Gastrocnemius medialis (tissue), 4 donors: ENCODE data around the gene SORBS1. TPM values are rescaled to one million over a fixed set of nuclear protein-coding genes. Genes with fewer than 3 reads are reported as not detected.

ENCODE experiments used
- ATAC-seq, 2 donors: fragments of 150-250 bp; one replicate each; pipeline ENCODE4 v1.9.1; 2016
- DNase-seq, 2 donors: peaks; one replicate each; pipeline ENCODE4 v3.0.0-alpha.2; 2019
- H3K27ac ChIP-seq, 4 donors: fragments of 200-600 bp; sonication (generic); 1 replicate in 1 of 4; 2 replicates in 3 of 4; pipeline ENCODE4 v1.5.1; 2016 to 2018; ENCODE audit warnings: mild to moderate bottlenecking in 2 of 4, moderate library complexity in 1 of 4
- H3K27me3 ChIP-seq, 3 donors: fragments of 200-600 bp; sonication (generic) in 2 of 3; 1 replicate in 1 of 3; 2 replicates in 2 of 3; pipeline versions ENCODE4 v1.5.1 to v1.6.0; 2016 to 2019; ENCODE audit warnings: mild to moderate bottlenecking in 1 of 3, moderate library complexity in 1 of 3
- H3K36me3 ChIP-seq, 2 donors: fragments of 200-600 bp; sonication (generic) in 1 of 2; one replicate each; pipeline ENCODE4 v1.5.1; 2017 to 2018
- H3K4me1 ChIP-seq, 2 donors: fragments of 200-600 bp; sonication (generic) in 1 of 2; one replicate each; pipeline ENCODE4 v1.5.1; 2016 to 2017; ENCODE audit warnings: mild to moderate bottlenecking in 2 of 2
- H3K4me3 ChIP-seq, 4 donors: fragments of 200-600 bp; sonication (generic) in 3 of 4; 1 replicate in 1 of 4; 2 replicates in 3 of 4; pipeline ENCODE4 v1.5.1; 2016 to 2019; ENCODE audit warnings: mild to moderate bottlenecking in 2 of 4
- H3K9me3 ChIP-seq, 3 donors: fragments of 200-600 bp; sonication (generic) in 2 of 3; 1 replicate in 1 of 3; 2 replicates in 2 of 3; pipeline ENCODE4 v1.5.1; 2016 to 2019
- POLR2A ChIP-seq, 2 donors: fragments of 450-650 bp; IDR thresholded peaks; one replicate each; pipeline ENCODE4 v1.6.1; 2017; ENCODE audit warnings: antibody characterized with exemption in 2 of 2, mild to moderate bottlenecking in 2 of 2, moderate library complexity in 2 of 2
- in situ Hi-C, 4 donors: fragments of 200-750 bp; cut with MboI; loops; one replicate each; pipeline versions ENCODE4 v1.15.0 to v1.8.0; 2017; ENCODE audit warnings: low sequenced_read_pairs in 4 of 4
- intact Hi-C: fragments of 100-400 bp; cut with DNase I; formaldehyde crosslinking; loops from one replicate; pipeline ENCODE4 v1.15.1; 2023; ENCODE audit warnings: low total_unique reads
- total RNA-seq, 4 donors: library from RNA; depleted of rRNA; stranded (reverse); fragments of >200 nt; gene quantifications; one replicate each; pipeline versions ENCODE4 v1.1.0 to v1.2.3, GENCODE V29; 2016
- TF ChIP-seq, protein P1 (sequence below), 5 experiments: fragments of 450-650 bp in 3 of 5; fragments of 200-600 bp in 2 of 5; sonication (generic) in 2 of 5; IDR thresholded peaks in 4 of 5; conservative IDR thresholded peaks in 1 of 5; 1 replicate in 4 of 5; 2 replicates in 1 of 5; pipeline ENCODE4 v1.5.1; 2016 to 2019; ENCODE audit warnings: antibody characterized with exemption in 5 of 5, mild to moderate bottlenecking in 3 of 5, moderate library complexity in 3 of 5

The SORBS1 gene
- total RNA-seq, 4 donors from 2014 or later, result 146 to 331 (median 186) TPM

DNA sequence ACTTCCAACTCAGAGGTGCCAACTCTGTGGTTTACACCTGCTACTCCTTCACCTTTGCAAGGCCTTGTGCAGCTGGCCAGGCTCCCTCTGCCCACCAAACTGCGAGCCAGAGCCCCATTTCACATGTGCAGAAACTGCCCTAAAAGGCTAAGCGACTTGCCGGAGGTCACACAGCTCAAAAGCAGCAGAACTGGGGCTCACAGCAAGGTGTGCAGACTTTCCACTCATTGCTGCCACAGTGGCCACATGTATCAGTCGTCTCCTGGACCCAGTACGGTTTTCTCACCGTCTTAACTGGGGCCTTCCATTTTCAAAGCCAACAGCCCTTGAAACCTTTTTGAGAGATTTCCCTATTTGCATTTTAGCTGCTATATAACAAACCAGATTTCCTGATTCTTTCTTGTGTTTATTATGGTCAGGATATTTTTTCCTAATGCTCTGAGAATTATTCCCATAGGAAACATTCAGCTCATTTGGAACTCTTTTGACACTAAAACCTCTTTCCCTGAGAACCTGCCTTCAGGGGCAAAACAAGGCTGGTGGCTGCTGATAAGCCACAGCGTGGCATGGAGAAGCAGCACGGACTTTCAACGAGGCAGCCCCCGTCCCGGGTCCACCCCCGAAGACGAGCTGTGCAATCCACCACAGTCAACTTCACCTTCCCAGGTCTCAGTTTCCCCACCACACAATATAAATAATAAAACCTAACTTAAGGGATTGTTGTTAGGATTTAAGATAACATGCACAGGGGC, 29.9 kb downstream of the SORBS1 start:
- Histone ChIP-seq H3K4me3 (no peak overlapping the region), H3K36me3 (no peaks in the 10 kb centered on the region), H3K27me3 (no peaks in the 10 kb centered on the region), H3K9me3 (no peaks in the 10 kb centered on the region), H3K27ac (peak overlapping the region; percentile 27 to 92 (median 81)), H3K4me1 (peaks cover 49 to 84% of the 10 kb centered on the region in 2 donors)
- no peak for TF ChIP-seq POLR2A (IDR thresholded peaks at IDR 0.05)
- TF ChIP-seq, protein P1, sequence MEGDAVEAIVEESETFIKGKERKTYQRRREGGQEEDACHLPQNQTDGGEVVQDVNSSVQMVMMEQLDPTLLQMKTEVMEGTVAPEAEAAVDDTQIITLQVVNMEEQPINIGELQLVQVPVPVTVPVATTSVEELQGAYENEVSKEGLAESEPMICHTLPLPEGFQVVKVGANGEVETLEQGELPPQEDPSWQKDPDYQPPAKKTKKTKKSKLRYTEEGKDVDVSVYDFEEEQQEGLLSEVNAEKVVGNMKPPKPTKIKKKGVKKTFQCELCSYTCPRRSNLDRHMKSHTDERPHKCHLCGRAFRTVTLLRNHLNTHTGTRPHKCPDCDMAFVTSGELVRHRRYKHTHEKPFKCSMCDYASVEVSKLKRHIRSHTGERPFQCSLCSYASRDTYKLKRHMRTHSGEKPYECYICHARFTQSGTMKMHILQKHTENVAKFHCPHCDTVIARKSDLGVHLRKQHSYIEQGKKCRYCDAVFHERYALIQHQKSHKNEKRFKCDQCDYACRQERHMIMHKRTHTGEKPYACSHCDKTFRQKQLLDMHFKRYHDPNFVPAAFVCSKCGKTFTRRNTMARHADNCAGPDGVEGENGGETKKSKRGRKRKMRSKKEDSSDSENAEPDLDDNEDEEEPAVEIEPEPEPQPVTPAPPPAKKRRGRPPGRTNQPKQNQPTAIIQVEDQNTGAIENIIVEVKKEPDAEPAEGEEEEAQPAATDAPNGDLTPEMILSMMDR (IDR thresholded peaks at IDR 0.05 in 4 of 5, conservative IDR thresholded peaks at IDR 0.05 in 1 of 5), result no peak
- DNase-seq, result no peak
- intact Hi-C loops (no loop called here), in situ Hi-C loops (no loop called here)
- ATAC-seq, result no peak

DNA sequence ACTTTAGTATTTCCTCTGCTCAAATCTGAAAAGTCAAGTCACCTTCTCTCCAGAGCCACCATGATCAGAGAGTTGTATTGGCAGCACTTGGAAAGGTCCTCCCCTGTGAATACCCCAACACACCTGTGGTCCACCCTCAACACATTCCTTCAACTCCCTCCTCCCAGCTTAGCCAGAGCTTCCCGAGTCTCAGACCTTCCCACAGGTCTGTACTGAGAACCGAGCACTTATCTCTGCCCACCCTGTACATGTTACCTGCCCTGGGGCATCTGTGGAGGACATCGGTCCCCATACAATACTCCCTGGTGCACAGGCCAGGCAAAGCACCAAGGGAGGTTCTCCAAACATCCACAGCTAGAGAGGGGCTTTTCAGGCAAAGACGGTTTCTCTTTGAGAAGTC, 30.6 kb downstream of the SORBS1 start:
- H3K4me1 ChIP-seq, result peaks cover 51 to 85% of the 10 kb centered on the region in 2 donors
- H3K27ac ChIP-seq, result peak overlapping the region; percentile 78 to 92 (median 82)
- intact Hi-C loops (no loop called here), in situ Hi-C loops (no loop called here)
- H3K27me3 ChIP-seq, result no peaks in the 10 kb centered on the region
- H3K36me3 ChIP-seq, result no peaks in the 10 kb centered on the region
- DNase-seq (no peak), ATAC-seq (no peak)
- H3K4me3 ChIP-seq, result no peak overlapping the region
- TF ChIP-seq, protein P1 (IDR thresholded peaks at IDR 0.05 in 4 of 5, conservative IDR thresholded peaks at IDR 0.05 in 1 of 5), result no peak
- TF ChIP-seq POLR2A (IDR thresholded peaks at IDR 0.05), result no peak
- no peaks in the 10 kb centered on the region for H3K9me3 ChIP-seq

DNA sequence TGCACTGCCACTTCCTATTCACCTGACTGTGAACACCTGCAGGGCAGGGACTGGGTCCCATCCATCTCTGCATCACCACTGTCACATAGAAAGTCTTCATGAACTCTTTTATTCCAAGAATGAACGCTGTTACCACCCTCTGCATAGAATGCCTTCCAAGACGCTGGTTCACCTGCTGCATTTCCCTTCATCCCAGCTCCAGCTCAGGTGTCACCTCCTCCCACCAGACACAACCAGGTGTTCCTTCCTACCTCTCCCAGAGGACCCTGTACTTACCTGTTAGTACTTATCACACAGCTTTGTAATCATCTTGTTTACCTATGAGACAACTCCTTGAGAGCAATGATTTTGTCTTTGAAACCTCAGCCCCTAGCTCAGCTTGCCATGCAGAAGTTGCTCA, 31.1 kb downstream of the SORBS1 start:
- Histone ChIP-seq H3K9me3 (no peaks in the 10 kb centered on the region), H3K27me3 (no peaks in the 10 kb centered on the region), H3K36me3 (no peaks in the 10 kb centered on the region), H3K4me1 (peaks cover 57 to 84% of the 10 kb centered on the region in 2 donors), H3K27ac (peak overlapping the region; percentile 78 to 92 (median 82)), H3K4me3 (no peak overlapping the region)
- intact Hi-C loops, result no loop called here
- ATAC-seq (no peak), DNase-seq (no peak)
- TF ChIP-seq, protein P1 (IDR thresholded peaks at IDR 0.05 in 4 of 5, conservative IDR thresholded peaks at IDR 0.05 in 1 of 5), result no peak
- TF ChIP-seq POLR2A (IDR thresholded peaks at IDR 0.05), result no peak
- in situ Hi-C loops, result no loop called here

DNA sequence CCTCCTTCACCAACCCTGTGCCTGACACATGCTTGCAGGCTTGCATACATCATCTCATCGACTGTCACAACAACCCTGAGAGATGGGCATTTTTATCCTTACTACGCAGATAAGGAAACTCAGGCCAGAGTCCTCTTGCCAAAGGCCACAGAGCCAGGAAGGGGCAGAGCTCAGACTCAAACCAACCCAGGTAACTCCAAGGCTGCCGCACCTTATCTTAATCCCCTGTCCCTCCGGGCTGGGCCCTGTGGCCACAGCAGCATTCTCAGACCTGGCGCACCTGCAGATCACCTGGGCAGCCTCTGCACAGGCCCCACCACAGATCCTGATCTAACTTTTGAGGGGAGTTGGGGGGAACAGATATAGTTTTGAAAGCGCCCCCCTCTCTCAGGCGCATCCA, 35.1 kb downstream of the SORBS1 start:
- peak overlapping the region; percentile 41 to 92 (median 81) for H3K27ac ChIP-seq
- no peak for TF ChIP-seq POLR2A (IDR thresholded peaks at IDR 0.05)
- TF ChIP-seq, protein P1 (IDR thresholded peaks at IDR 0.05 in 4 of 5, conservative IDR thresholded peaks at IDR 0.05 in 1 of 5), result no peak
- no peaks in the 10 kb centered on the region for H3K27me3 ChIP-seq
- ATAC-seq (no peak), DNase-seq (no peak)
- in situ Hi-C loops, result no loop called here
- H3K9me3 ChIP-seq, result no peaks in the 10 kb centered on the region
- peaks cover 52 to 85% of the 10 kb centered on the region in 2 donors for H3K4me1 ChIP-seq
- intact Hi-C loops, result no loop called here
- no peak overlapping the region for H3K4me3 ChIP-seq
- H3K36me3 ChIP-seq, result no peaks in the 10 kb centered on the region
